ENCODE results near the gene SELENOT.
"Not testable (repeated sequence)": the region's sequence is repeated elsewhere in the genome, so short reads cannot be mapped to it uniquely, and the experiment has no call there.

The SELENOT gene

DNA sequence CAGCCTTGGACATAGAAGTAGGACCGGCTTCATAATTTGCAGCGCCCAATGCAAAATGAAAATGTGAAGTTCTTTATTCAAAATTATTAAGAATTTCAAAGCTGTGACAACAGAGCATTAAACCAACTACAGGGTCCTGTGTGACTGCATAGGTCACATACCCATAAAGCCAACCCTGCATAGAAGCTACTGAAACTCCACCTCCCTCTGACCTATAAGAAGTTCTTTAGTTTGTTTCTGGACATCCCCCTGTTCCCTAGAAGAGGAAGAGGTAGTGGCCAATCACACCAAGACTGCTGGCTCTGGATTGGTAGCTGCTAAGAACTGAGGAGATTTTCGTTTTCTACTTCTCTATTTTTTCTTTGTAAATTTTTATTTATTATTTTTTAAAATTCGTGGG is 9.0 kb upstream of the SELENOT start:
- Histone ChIP-seq H2AFZ (ENCODE audit: low read length) (no peak overlapping the region), H4K20me1 (ENCODE audit: insufficient read depth, low read length) (no peaks in the 10 kb centered on the region), H3K9me2 (replicated peaks; ENCODE audit: insufficient read depth, low read length) (no peaks in the 10 kb centered on the region), H3K79me2 (ENCODE audit: low read length) (peaks cover 87% of the 10 kb centered on the region), H3K27ac (ENCODE audit: low read length) (no peak overlapping the region), H3K4me3 (ENCODE audit: low read length) (no peak overlapping the region), H3K9ac (ENCODE audit: low read length) (no peak overlapping the region), H3K9me3 (replicated peaks; ENCODE audit: insufficient read depth, low read length) (no peaks in the 10 kb centered on the region), H3K36me3 (replicated peaks; ENCODE audit: insufficient read depth, low read length) (0 out of 2 replicates have a peak, but pooled peaks cover 3% of the 10 kb centered on the region), H3F3A (ENCODE audit: insufficient read depth, low read length) (peaks cover 20% of the 10 kb centered on the region), H3K4me2 (ENCODE audit: low read depth, low read length) (no peak overlapping the region), H3K27me3 (replicated peaks; ENCODE audit: insufficient read depth, low read length) (no peaks in the 10 kb centered on the region), H3K4me1 (ENCODE audit: low read length) (peaks cover 22% of the 10 kb centered on the region)
- no peak for DNase-seq
- TF ChIP-seq, protein P1, sequence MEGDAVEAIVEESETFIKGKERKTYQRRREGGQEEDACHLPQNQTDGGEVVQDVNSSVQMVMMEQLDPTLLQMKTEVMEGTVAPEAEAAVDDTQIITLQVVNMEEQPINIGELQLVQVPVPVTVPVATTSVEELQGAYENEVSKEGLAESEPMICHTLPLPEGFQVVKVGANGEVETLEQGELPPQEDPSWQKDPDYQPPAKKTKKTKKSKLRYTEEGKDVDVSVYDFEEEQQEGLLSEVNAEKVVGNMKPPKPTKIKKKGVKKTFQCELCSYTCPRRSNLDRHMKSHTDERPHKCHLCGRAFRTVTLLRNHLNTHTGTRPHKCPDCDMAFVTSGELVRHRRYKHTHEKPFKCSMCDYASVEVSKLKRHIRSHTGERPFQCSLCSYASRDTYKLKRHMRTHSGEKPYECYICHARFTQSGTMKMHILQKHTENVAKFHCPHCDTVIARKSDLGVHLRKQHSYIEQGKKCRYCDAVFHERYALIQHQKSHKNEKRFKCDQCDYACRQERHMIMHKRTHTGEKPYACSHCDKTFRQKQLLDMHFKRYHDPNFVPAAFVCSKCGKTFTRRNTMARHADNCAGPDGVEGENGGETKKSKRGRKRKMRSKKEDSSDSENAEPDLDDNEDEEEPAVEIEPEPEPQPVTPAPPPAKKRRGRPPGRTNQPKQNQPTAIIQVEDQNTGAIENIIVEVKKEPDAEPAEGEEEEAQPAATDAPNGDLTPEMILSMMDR (IDR thresholded peaks at IDR 0.05; ENCODE audit: low read length), result no peak
- TF ChIP-seq EZH2phosphoT487 (IDR thresholded peaks at IDR 0.05; ENCODE audit: low read length) (no peak), EZH2 (optimal IDR thresholded peaks at IDR 0.05; ENCODE audit: low read depth, low read length) (no peak)

DNA sequence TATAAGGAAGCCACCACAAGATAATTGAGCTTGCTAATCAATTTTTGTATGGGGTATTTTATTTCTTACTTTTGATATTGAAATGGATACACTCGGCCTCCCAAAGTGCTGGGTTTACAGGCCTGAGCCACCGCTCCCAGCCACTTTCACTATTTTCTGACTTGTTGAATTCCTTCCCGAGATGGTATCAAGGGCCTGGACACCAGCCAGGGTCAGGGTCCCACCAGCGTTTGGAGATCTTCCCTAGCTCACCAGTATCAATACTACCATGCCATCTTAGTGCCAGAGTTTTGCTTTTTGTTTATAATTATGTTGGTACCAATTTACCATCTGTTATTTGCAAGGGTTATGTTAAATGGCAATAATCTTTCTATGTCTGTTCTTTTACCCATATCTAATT is 5.5 kb upstream of the SELENOT start:
- H3K4me1 ChIP-seq (ENCODE audit: low read length), result peaks cover 32% of the 10 kb centered on the region
- 0 out of 2 replicates have a peak, but pooled peaks cover 3% of the 10 kb centered on the region for H3K36me3 ChIP-seq (replicated peaks; ENCODE audit: insufficient read depth, low read length)
- DNase-seq, result no peak
- H4K20me1 ChIP-seq (ENCODE audit: insufficient read depth, low read length), result no peaks in the 10 kb centered on the region
- no peaks in the 10 kb centered on the region for H3K9me3 ChIP-seq (replicated peaks; ENCODE audit: insufficient read depth, low read length)
- H2AFZ ChIP-seq (ENCODE audit: low read length), result no peak overlapping the region
- H3K4me2 ChIP-seq (ENCODE audit: low read depth, low read length), result peak overlapping the region; percentile 82
- TF ChIP-seq EZH2phosphoT487 (IDR thresholded peaks at IDR 0.05; ENCODE audit: low read length) (no peak), EZH2 (optimal IDR thresholded peaks at IDR 0.05; ENCODE audit: low read depth, low read length) (no peak)
- TF ChIP-seq, protein P1 (IDR thresholded peaks at IDR 0.05; ENCODE audit: low read length), result no peak
- H3K79me2 ChIP-seq (ENCODE audit: low read length), result peaks cover 92% of the 10 kb centered on the region
- H3K27ac ChIP-seq (ENCODE audit: low read length), result peak overlapping the region; percentile 92
- peak overlapping the region; percentile 69; the same call in 1 of the 2 replicates for H3K9ac ChIP-seq (ENCODE audit: low read length)
- peaks cover 33% of the 10 kb centered on the region for H3F3A ChIP-seq (ENCODE audit: insufficient read depth, low read length)
- no peaks in the 10 kb centered on the region for H3K27me3 ChIP-seq (replicated peaks; ENCODE audit: insufficient read depth, low read length)
- no peaks in the 10 kb centered on the region for H3K9me2 ChIP-seq (replicated peaks; ENCODE audit: insufficient read depth, low read length)
- H3K4me3 ChIP-seq (ENCODE audit: low read length), result peak overlapping the region; percentile 37

DNA sequence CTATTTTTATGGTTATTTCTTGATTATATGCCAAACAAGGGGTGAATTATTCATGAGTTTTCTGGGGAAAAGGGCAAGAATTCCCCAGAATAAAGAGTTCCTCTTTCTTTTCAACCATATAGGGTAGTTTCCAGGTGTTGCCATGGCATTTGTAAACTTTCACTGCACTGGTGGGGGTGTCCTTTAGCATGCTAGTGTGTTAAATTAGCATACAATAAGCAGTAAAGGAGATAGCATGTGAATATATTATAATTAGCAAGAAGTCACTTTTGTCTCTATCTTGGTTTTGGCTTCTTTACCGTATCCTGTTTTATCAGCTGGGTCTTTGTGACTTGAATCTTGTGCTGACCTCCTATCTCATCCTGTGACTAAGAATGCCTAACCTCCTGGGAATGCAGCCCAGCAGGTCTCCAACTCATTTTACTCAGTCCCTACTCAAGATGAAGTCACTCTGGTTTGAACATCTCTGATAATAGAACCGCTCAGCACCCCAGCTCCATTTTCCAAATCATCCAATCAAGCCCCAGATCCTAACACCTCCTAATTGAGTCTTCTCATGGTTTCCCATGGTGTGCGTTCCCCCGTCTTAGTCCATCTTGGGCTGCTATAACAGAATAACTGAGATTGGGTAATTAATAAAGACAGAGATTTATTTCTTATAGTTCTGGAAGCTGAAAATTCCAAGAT is 3.4 kb upstream of the SELENOT start:
- Histone ChIP-seq H4K20me1 (ENCODE audit: insufficient read depth, low read length) (no peaks in the 10 kb centered on the region), H3K9me2 (replicated peaks; ENCODE audit: insufficient read depth, low read length) (no peaks in the 10 kb centered on the region), H3F3A (ENCODE audit: insufficient read depth, low read length) (peaks cover 49% of the 10 kb centered on the region), H3K9me3 (replicated peaks; ENCODE audit: insufficient read depth, low read length) (no peaks in the 10 kb centered on the region), H3K36me3 (replicated peaks; ENCODE audit: insufficient read depth, low read length) (0 out of 2 replicates have a peak, but pooled peaks cover under 1% of the 10 kb centered on the region), H3K9ac (ENCODE audit: low read length) (peak overlapping the region; percentile 96; the same call in 1 of the 2 replicates), H3K79me2 (ENCODE audit: low read length) (peaks cover 92% of the 10 kb centered on the region), H2AFZ (ENCODE audit: low read length) (no peak overlapping the region), H3K27ac (ENCODE audit: low read length) (peak overlapping the region; percentile 92), H3K4me3 (ENCODE audit: low read length) (peak overlapping the region; percentile 96), H3K4me2 (ENCODE audit: low read depth, low read length) (peak overlapping the region; percentile 87), H3K4me1 (ENCODE audit: low read length) (peaks cover 32% of the 10 kb centered on the region), H3K27me3 (replicated peaks; ENCODE audit: insufficient read depth, low read length) (no peaks in the 10 kb centered on the region)
- TF ChIP-seq EZH2phosphoT487 (IDR thresholded peaks at IDR 0.05; ENCODE audit: low read length) (no peak), EZH2 (optimal IDR thresholded peaks at IDR 0.05; ENCODE audit: low read depth, low read length) (no peak)
- TF ChIP-seq, protein P1 (IDR thresholded peaks at IDR 0.05; ENCODE audit: low read length), result no peak
- peak; percentile 27 for DNase-seq

GRCh38 chr3:150600647-150601530 is 2.2 kb upstream of the SELENOT start:
- Histone ChIP-seq H3F3A (ENCODE audit: insufficient read depth, low read length) (peaks cover 49% of the 10 kb centered on the region), H3K9ac (ENCODE audit: low read length) (peak overlapping the region; percentile 96), H3K4me3 (ENCODE audit: low read length) (peak overlapping the region; percentile 96), H3K4me1 (ENCODE audit: low read length) (peaks cover 35% of the 10 kb centered on the region), H3K4me2 (ENCODE audit: low read depth, low read length) (peak overlapping the region; percentile 87), H3K79me2 (ENCODE audit: low read length) (peaks cover 92% of the 10 kb centered on the region), H3K27ac (ENCODE audit: low read length) (peak overlapping the region; percentile 92; the same call in 1 of the 2 replicates)
- not testable (repeated sequence) for H3K36me3 ChIP-seq (replicated peaks; ENCODE audit: insufficient read depth, low read length); H3K27me3 ChIP-seq (replicated peaks; ENCODE audit: insufficient read depth, low read length); H2AFZ ChIP-seq (ENCODE audit: low read length); H3K9me2 ChIP-seq (replicated peaks; ENCODE audit: insufficient read depth, low read length); H4K20me1 ChIP-seq (ENCODE audit: insufficient read depth, low read length); H3K9me3 ChIP-seq (replicated peaks; ENCODE audit: insufficient read depth, low read length)
- DNase-seq, result peak; percentile 38
